OCI-LY1 (cell line): ENCODE results near the gene SDK1.

ENCODE experiments used
- H2AFZ ChIP-seq: fragments of 200-600 bp; sonication (generic), shearing (Covaris generic); 2 replicates; pipeline ENCODE4 v1.6.0; 2014; ENCODE audit warnings: antibody characterized with exemption, mild to moderate bottlenecking, low read length
- H3F3A ChIP-seq: fragments of 200-600 bp; sonication (generic), shearing (Covaris generic); 2 replicates; pipeline ENCODE4 v1.6.0; 2014; ENCODE audit warnings: mild to moderate bottlenecking, antibody characterized with exemption, low read length, moderate library complexity; ENCODE audit not compliant: insufficient read depth
- H3K27ac ChIP-seq: fragments of 200-600 bp; sonication (generic); 2 replicates; pipeline ENCODE4 v1.5.1; 2014; ENCODE audit warnings: low read length, mixed run types, mild to moderate bottlenecking, low read depth; ENCODE audit not compliant: poor library complexity, severe bottlenecking
- H3K27me3 ChIP-seq: fragments of 200-600 bp; sonication (generic); 2 replicates; pipeline ENCODE4 v1.6.0; 2014; ENCODE audit warnings: antibody characterized with exemption, mild to moderate bottlenecking, low read length, moderate library complexity; ENCODE audit not compliant: insufficient read depth
- H3K36me3 ChIP-seq: fragments of 200-600 bp; sonication (generic); 2 replicates; pipeline ENCODE4 v1.6.1; 2014; ENCODE audit warnings: mild to moderate bottlenecking, antibody characterized with exemption, low read length, moderate library complexity, mixed read lengths; ENCODE audit not compliant: insufficient read depth
- H3K4me1 ChIP-seq: fragments of 200-600 bp; sonication (generic); 2 replicates; pipeline ENCODE4 v1.5.1; 2014; ENCODE audit warnings: mild to moderate bottlenecking, low read length, moderate library complexity; ENCODE audit not compliant: insufficient read depth, severe bottlenecking
- H3K4me2 ChIP-seq: fragments of 200-600 bp; sonication (generic), shearing (Covaris generic); 2 replicates; pipeline ENCODE4 v1.6.1; 2014; ENCODE audit warnings: low read length
- H3K4me3 ChIP-seq: fragments of 200-600 bp; sonication (generic); 2 replicates; pipeline ENCODE4 v1.5.1; 2014; ENCODE audit warnings: low read length, low read depth, mild to moderate bottlenecking, mixed read lengths; ENCODE audit not compliant: poor library complexity, severe bottlenecking
- H3K79me2 ChIP-seq: fragments of 200-600 bp; shearing (Covaris generic); 2 replicates; pipeline ENCODE4 v1.6.1; 2016; ENCODE audit warnings: mixed run types, low read length, mixed read lengths; ENCODE audit not compliant: insufficient read depth
- H3K9ac ChIP-seq: fragments of 200-600 bp; sonication (generic), shearing (Covaris generic); 2 replicates; pipeline ENCODE4 v1.6.1; 2014; ENCODE audit warnings: mild to moderate bottlenecking, low read length, mixed read lengths
- H3K9me2 ChIP-seq: fragments of 200-600 bp; sonication (generic), shearing (Covaris generic); 2 replicates; pipeline ENCODE4 v1.6.1; 2014; ENCODE audit warnings: low read depth, mild to moderate bottlenecking, low read length, mixed read lengths
- H3K9me3 ChIP-seq: fragments of 200-600 bp; shearing (Covaris generic); 2 replicates; pipeline ENCODE4 v1.6.1; 2014; ENCODE audit warnings: low read length, mixed read lengths
- H4K20me1 ChIP-seq: fragments of 200-600 bp; sonication (generic), shearing (Covaris generic); 2 replicates; pipeline ENCODE4 v1.6.0; 2016; ENCODE audit warnings: mild to moderate bottlenecking, low read length; ENCODE audit not compliant: insufficient read depth
- CTCF ChIP-seq: fragments of 200-600 bp; sonication (generic), shearing (Covaris generic); IDR thresholded peaks from 2 replicates; pipeline ENCODE4 v1.5.1; 2017; ENCODE audit warnings: mild to moderate bottlenecking, antibody characterized with exemption, low read length, moderate library complexity, mixed read lengths
- EZH2 ChIP-seq: fragments of 200-600 bp; sonication (generic), shearing (Covaris generic); IDR thresholded peaks from 2 replicates; pipeline ENCODE4 v1.8.0; 2017; ENCODE audit warnings: borderline replicate concordance, mixed run types, mild to moderate bottlenecking, antibody characterized with exemption, low read length, moderate library complexity, mixed read lengths

SDK1 gene

GRCh38 chr7:4102231-4102841, 801.3 kb downstream of the SDK1 start:
- no peaks in the 10 kb centered on the region for H3K79me2 ChIP-seq
- H3K4me1 ChIP-seq = peaks cover 22% of the 10 kb centered on the region
- no peaks in the 10 kb centered on the region for H3K9me3 ChIP-seq
- no peak overlapping the region for H2AFZ ChIP-seq
- H4K20me1 ChIP-seq = no peaks in the 10 kb centered on the region
- H3K27me3 ChIP-seq = no peaks in the 10 kb centered on the region
- H3K9ac ChIP-seq = no peak overlapping the region
- H3K9me2 ChIP-seq = no peaks in the 10 kb centered on the region
- H3K4me3 ChIP-seq = no peak overlapping the region
- TF ChIP-seq CTCF (no peak), EZH2 (no peak)
- H3K4me2 ChIP-seq = no peak overlapping the region
- H3K27ac ChIP-seq = no peak overlapping the region
- no peaks in the 10 kb centered on the region for H3K36me3 ChIP-seq
- H3F3A ChIP-seq = no peaks in the 10 kb centered on the region

GRCh38 chr7:4103352-4104091, 802.5 kb downstream of the SDK1 start:
- H3K4me1 ChIP-seq = peaks cover 11% of the 10 kb centered on the region

GRCh38 chr7:4107839-4108238, 806.8 kb downstream of the SDK1 start:
- Histone ChIP-seq H2AFZ (no peak overlapping the region), H3K36me3 (no peaks in the 10 kb centered on the region), H3K4me2 (no peak overlapping the region), H3K79me2 (no peaks in the 10 kb centered on the region), H3K4me3 (no peak overlapping the region), H3F3A (no peaks in the 10 kb centered on the region), H3K9me2 (no peaks in the 10 kb centered on the region), H4K20me1 (no peaks in the 10 kb centered on the region), H3K9me3 (no peaks in the 10 kb centered on the region), H3K9ac (no peak overlapping the region), H3K27me3 (no peaks in the 10 kb centered on the region), H3K4me1 (peaks cover 11% of the 10 kb centered on the region), H3K27ac (no peak overlapping the region)
- TF ChIP-seq CTCF (no peak), EZH2 (no peak)

More at GRCh38 chr7:4103352-4104091, 802.5 kb downstream of the SDK1 start:
- TF ChIP-seq EZH2 (no peak), CTCF (peak; percentile 62)
- Histone ChIP-seq H3K9me3 (no peaks in the 10 kb centered on the region), H3K4me2 (peak overlapping the region; percentile 54), H3K27me3 (no peaks in the 10 kb centered on the region), H3K4me3 (peak overlapping the region; percentile 43), H3K27ac (peak overlapping the region; percentile 11), H2AFZ (peak overlapping the region; percentile 5), H3K79me2 (no peaks in the 10 kb centered on the region), H3K9ac (peak overlapping the region; percentile 23; the same call in 1 of the 2 replicates), H3F3A (no peaks in the 10 kb centered on the region), H3K36me3 (no peaks in the 10 kb centered on the region), H3K9me2 (no peaks in the 10 kb centered on the region), H4K20me1 (no peaks in the 10 kb centered on the region)
